HG02938 (cell line): Measurements from ENCODE around the gene ZBTB11.
A peak's percentile ranks its signal among the peaks of the same experiment; 100 is the strongest.
"Not testable (repeated sequence)": the region's sequence is repeated elsewhere in the genome, so short reads cannot be mapped to it uniquely, and the experiment has no call there.

Experiments used
- ATAC-seq: cut with Tn5 transposase; IDR thresholded peaks from one replicate; pipeline ENCODE4 v1.9.1; 2021; ENCODE audit warnings: mild to moderate bottlenecking, moderate library complexity; ENCODE audit not compliant: unreplicated experiment

ZBTB11 gene

GRCh38 chr3:101643861-101644613, 32.9 kb downstream of the ZBTB11 start:
- ATAC-seq = peak; percentile 69

- no peak for ATAC-seq
Observed at GRCh38 chr3:101643009-101643844, 33.7 kb downstream of the ZBTB11 start.

- no peak for ATAC-seq
Observed at GRCh38 chr3:101642441-101642840, 34.5 kb downstream of the ZBTB11 start.

GRCh38 chr3:101641397-101642115, 35.4 kb downstream of the ZBTB11 start:
- ATAC-seq = not testable (repeated sequence)

- no peak for ATAC-seq
Observed at GRCh38 chr3:101640256-101640655, 36.7 kb downstream of the ZBTB11 start.

DNA sequence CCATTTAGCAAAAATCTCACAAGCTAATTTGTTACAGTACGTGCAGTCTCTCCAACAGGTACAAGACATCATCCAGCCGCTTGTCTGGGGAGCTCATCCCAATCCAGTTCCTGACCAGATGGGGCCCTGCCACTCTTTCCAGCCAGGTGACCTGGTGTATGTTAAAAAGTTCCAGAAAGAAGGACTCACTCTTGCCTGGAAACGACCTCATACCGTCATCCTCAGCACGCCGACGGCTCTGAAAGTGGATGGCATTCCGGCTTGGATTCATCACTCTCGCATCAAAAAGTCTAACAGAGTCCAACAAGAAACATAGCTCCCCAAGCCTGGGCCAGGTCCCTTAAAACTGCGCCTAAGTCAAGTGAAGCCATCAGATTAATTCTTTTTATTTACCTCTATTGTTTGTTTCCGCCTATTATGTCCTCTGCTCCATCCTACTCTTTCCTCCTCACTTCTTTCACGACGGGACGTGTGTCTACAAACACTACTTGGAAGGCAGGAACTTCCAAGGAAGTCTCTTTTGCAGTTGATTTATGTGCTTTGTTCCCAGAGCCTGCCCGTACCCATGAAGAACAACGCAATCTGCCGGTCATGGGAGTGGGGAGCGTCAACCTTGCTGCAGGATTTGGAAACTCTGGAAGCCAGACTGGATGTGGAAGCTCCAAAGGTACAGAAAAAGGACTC, 37.5 kb downstream of the ZBTB11 start:
- no peak for ATAC-seq

DNA sequence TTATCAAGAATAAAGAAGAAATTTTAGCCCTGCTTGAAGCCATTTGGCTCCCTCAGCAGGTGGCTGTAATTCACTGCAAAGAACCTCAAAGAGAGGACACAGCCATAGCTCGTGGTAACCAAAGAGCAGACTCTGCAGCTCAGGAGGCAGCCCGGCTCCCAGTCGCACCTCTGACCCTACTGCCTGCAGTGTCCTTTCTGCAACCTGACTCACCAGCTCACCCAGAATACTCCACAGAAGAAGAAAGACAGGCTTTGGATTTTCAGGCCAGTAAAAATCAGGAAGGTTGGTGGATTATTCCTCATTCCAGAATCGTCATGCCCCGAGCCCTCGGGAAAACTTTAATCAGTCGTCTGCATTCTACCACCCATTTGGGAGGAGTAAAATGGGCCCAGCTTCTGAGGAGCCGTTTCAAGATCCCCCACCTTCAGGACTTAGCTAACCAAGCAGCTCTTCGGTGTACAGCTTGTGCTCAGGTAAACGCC, 38.6 kb downstream of the ZBTB11 start:
- no peak for ATAC-seq

DNA sequence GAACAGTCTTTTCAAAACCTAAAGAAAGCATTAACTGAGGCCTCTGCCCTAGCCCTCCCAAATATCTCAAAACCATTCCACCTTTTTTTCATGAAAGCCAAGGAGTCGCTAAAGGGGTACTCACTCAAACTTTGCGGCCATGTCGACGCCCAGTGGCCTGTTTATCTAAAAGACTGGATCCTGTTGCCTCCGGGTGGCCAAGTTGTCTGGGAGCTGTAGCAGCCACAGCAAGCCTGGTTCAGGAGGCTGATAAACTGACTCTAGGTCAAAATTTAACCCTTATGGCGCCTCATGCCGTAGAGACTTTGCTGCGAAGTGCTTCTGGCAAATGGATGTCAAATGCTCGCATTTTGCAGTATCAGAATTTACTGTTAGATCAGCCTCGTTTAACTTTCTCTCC, 39.5 kb downstream of the ZBTB11 start:
- no peak for ATAC-seq

- ATAC-seq = peak; percentile 90
Observed at GRCh38 chr3:101635954-101636798, 40.8 kb downstream of the ZBTB11 start.

DNA sequence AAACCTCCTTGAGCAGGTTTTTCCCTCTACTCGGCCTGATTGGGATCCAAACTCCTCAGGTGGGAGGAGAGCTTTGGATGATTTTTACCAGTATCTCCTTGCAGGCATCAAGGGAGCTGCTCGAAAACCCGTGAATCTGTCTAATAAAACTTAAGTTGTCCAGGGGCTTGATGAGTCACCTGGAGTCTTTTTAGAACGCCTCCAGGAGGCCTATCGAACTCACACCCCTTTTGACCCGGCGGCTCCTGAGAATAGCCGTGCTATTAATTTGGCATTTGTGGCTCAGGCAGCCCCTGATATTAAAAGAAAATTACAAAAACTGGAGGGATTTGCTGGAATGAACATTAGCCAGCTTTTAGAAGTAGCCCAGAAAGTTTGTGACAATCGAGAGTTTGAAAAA, 41.6 kb downstream of the ZBTB11 start:
- ATAC-seq = no peak

GRCh38 chr3:101634591-101635196, 42.2 kb downstream of the ZBTB11 start:
- ATAC-seq = no peak

- no peak for ATAC-seq
Observed at GRCh38 chr3:101633186-101633585, 43.7 kb downstream of the ZBTB11 start.

DNA sequence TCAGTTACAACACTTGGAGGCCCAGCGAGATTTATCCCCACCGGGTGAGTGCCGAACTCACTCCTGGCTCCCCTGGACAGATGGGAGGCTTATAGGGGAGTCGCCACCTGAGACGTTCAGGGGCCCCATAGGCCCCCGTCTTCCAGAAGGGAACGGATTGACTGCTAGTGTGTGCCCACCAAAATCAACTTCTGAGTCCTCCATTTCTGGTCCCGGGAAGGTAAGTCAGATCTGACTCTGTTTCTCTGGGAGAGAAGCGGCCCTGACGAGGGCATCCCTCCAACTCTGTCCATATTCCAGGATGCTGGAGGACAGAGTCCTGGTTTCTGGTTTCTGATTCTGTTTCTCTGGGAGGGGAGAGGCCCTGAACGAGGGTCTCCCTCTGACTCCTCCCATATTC, 44.3 kb downstream of the ZBTB11 start:
- no peak for ATAC-seq

GRCh38 chr3:101631959-101632358, 45.0 kb downstream of the ZBTB11 start:
- not testable (repeated sequence) for ATAC-seq

GRCh38 chr3:101631098-101631796, 45.7 kb downstream of the ZBTB11 start:
- ATAC-seq = no peak

- ATAC-seq = no peak
Observed at GRCh38 chr3:101629219-101629618, 47.7 kb downstream of the ZBTB11 start.

DNA sequence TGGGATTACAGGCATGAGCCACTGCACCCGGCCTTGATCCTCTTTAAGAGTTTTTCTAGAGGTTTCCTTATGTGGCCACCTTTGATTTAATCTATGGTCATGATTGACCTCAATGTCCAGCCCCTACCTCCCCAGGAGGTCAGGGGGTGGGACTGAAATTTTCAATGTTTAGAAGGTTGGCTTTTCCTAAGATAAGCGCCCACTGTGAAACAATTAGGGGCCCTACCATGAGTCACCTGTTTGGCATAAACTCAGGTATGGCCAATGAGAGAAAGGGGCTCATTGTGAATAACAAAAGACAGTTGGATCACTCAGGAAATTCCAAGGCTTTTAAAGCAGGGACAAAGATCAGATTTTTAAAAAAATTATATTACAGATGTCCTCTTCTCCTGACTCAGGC, 51.1 kb downstream of the ZBTB11 start:
- no peak for ATAC-seq

- no peak for ATAC-seq
Observed at GRCh38 chr3:101624857-101625256, 52.1 kb downstream of the ZBTB11 start.

GRCh38 chr3:101623656-101624055, 53.3 kb downstream of the ZBTB11 start:
- no peak for ATAC-seq
